KMS-11 (cell line): ENCODE results near the gene VSNL1.

Experiments used
- H2AFZ ChIP-seq: fragments of 200-600 bp; sonication (generic); 2 replicates; pipeline ENCODE4 v1.6.1; 2016; ENCODE audit warnings: antibody characterized with exemption, mixed run types, low read depth
- H3K27ac ChIP-seq: fragments of 200-600 bp; sonication (generic); 2 replicates; pipeline ENCODE4 v1.6.1; 2016; ENCODE audit warnings: mild to moderate bottlenecking, mixed run types
- H3K27me3 ChIP-seq: fragments of 200-600 bp; sonication (generic); 2 replicates; pipeline ENCODE4 v1.6.1; 2017; ENCODE audit warnings: mild to moderate bottlenecking, low read depth, mixed run types, moderate library complexity; ENCODE audit not compliant: insufficient read depth
- H3K36me3 ChIP-seq: fragments of 200-600 bp; sonication (generic); 2 replicates; pipeline ENCODE4 v1.6.1; 2017; ENCODE audit warnings: mild to moderate bottlenecking, mixed run types; ENCODE audit not compliant: insufficient read depth
- H3K4me1 ChIP-seq: fragments of 200-600 bp; sonication (generic); 2 replicates; pipeline ENCODE4 v1.6.1; 2016; ENCODE audit warnings: mild to moderate bottlenecking, low read depth, mixed run types; ENCODE audit not compliant: poor library complexity, severe bottlenecking
- H3K4me2 ChIP-seq: fragments of 200-600 bp; sonication (generic); 2 replicates; pipeline ENCODE4 v1.7.0; 2016; ENCODE audit warnings: mild to moderate bottlenecking, mixed run types
- H3K4me3 ChIP-seq: fragments of 200-600 bp; sonication (generic); IDR thresholded peaks from 2 replicates; pipeline ENCODE4 v1.6.1; 2017; ENCODE audit warnings: low read depth, low read length, mixed read lengths; ENCODE audit not compliant: insufficient read depth
- H3K79me2 ChIP-seq: fragments of 200-600 bp; sonication (generic); 2 replicates; pipeline ENCODE4 v1.6.1; 2016; ENCODE audit warnings: low read depth, mixed run types; ENCODE audit not compliant: insufficient read depth
- H3K9ac ChIP-seq: fragments of 200-600 bp; sonication (generic); 2 replicates; pipeline ENCODE4 v1.6.1; 2016; ENCODE audit warnings: mild to moderate bottlenecking, mixed run types
- H4K20me1 ChIP-seq: fragments of 200-600 bp; sonication (generic); 2 replicates; pipeline ENCODE4 v1.6.1; 2016; ENCODE audit warnings: mild to moderate bottlenecking, mixed run types; ENCODE audit not compliant: insufficient read depth
- CTCF ChIP-seq: fragments of 200-600 bp; sonication (generic); conservative IDR thresholded peaks from 2 replicates; pipeline ENCODE4 v1.6.1; 2017; ENCODE audit warnings: low read depth, mild to moderate bottlenecking, antibody characterized with exemption, low read length, moderate library complexity, mixed read lengths

Gene VSNL1

DNA sequence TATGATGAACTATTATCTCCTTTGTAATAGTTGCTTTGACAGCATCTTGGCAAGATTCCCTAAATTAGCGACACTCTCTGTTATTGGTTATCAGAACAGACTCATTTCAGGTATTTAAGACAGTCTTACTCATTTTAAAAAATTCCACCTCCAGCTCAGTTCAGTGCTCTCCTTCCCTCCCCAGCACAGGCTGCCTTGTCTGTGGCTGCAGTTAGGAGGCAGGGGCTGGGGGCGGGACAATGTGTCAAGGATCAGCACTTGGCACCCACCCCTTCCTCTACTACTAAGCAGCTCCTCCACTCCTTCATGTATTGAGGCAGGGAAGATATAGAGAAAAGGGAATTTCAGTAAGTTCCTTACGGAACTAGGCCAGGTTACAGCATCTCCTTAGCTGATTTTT is 85.0 kb downstream of the VSNL1 start:
- Histone ChIP-seq H3K9ac (no peak overlapping the region), H3K27ac (no peak overlapping the region), H2AFZ (no peak overlapping the region), H3K79me2 (no peaks in the 10 kb centered on the region), H3K27me3 (no peaks in the 10 kb centered on the region), H3K36me3 (no peaks in the 10 kb centered on the region), H3K4me1 (peaks cover 36% of the 10 kb centered on the region), H4K20me1 (no peaks in the 10 kb centered on the region), H3K4me3 (no peak overlapping the region), H3K4me2 (no peak overlapping the region)
- no peak for TF ChIP-seq CTCF

GRCh38 chr2:17626986-17627385 is 86.5 kb downstream of the VSNL1 start:
- Histone ChIP-seq H3K27me3 (no peaks in the 10 kb centered on the region), H3K4me3 (no peak overlapping the region), H3K4me2 (peak overlapping the region; percentile 85; the same call in 1 of the 2 replicates), H3K27ac (no peak overlapping the region), H3K79me2 (no peaks in the 10 kb centered on the region), H3K4me1 (peaks cover 38% of the 10 kb centered on the region), H3K9ac (no peak overlapping the region), H4K20me1 (no peaks in the 10 kb centered on the region), H2AFZ (no peak overlapping the region), H3K36me3 (no peaks in the 10 kb centered on the region)
- no peak for TF ChIP-seq CTCF

- Histone ChIP-seq H3K4me3 (no peak overlapping the region), H3K27me3 (no peaks in the 10 kb centered on the region), H2AFZ (no peak overlapping the region), H3K79me2 (no peaks in the 10 kb centered on the region), H3K9ac (no peak overlapping the region), H3K4me1 (peaks cover 38% of the 10 kb centered on the region), H4K20me1 (no peaks in the 10 kb centered on the region), H3K4me2 (peak overlapping the region; percentile 85), H3K36me3 (no peaks in the 10 kb centered on the region), H3K27ac (peak overlapping the region; percentile 64; the same call in 1 of the 2 replicates)
- no peak for TF ChIP-seq CTCF
Observed at GRCh38 chr2:17627434-17627833, 86.9 kb downstream of the VSNL1 start.

DNA sequence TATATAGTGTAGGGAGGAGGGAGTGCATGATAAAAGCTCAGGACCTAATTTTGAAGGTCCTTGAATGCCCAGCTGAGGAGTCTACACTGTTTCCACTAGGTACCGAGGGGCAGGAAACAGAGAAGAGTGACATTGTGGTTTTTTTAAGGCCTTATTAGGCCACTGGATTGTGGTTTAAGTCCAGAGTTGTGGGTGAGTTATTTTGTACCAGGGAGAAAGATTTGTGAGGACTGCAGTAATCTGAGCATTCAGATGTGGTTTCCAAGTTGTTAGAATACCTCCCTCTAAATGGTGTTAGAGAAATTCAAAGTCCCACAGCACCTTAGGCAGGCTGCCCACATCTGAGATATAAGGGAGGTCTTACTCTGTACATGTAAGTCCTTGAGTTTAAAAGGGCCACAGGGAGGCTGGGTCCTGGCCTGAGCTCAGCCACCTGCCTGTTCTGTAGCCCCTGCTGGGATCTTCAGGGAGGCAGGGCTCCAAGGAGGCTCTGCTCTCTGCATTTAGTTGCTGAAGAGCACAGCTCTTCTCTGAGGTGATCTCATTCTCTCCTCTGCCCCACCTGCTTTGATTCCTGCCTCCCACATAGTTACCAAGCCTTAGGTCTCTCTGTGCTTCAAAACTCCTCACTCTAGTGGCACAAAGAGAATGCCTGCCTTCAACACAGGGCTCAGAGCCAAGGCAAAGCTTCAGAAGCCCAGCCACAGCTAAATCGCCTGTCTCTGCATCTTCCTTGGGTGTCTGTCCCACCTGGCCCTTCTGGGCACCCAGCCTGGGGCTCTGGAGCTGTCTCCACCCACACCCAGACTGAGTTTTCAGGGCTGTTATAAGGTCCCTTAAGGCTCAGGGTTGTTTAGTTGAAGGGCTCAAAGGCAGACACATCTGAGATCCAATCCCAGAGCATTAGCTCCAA is 88.1 kb downstream of the VSNL1 start:
- no peaks in the 10 kb centered on the region for H3K27me3 ChIP-seq
- peak overlapping the region; percentile 85 for H3K4me2 ChIP-seq
- H3K36me3 ChIP-seq: no peaks in the 10 kb centered on the region
- H3K9ac ChIP-seq: no peak overlapping the region; the same call in 1 of the 2 replicates
- H3K79me2 ChIP-seq: no peaks in the 10 kb centered on the region
- no peak overlapping the region for H3K4me3 ChIP-seq
- no peak overlapping the region for H2AFZ ChIP-seq
- peaks cover 38% of the 10 kb centered on the region for H3K4me1 ChIP-seq
- TF ChIP-seq CTCF: no peak
- no peaks in the 10 kb centered on the region for H4K20me1 ChIP-seq
- peak overlapping the region; percentile 64 for H3K27ac ChIP-seq
